NCI-H1694 treated with DMSO at 0.1 percent for 48 hours (cell line): ENCODE results near the gene STAB2.
"Not testable (repeated sequence)": the region's sequence is repeated elsewhere in the genome, so short reads cannot be mapped to it uniquely, and the experiment has no call there.

Experiments
- DNase-seq: peaks from one replicate; lab custom pipeline; 2025; lab: John Stamatoyannopoulos, UW

STAB2 gene

DNA sequence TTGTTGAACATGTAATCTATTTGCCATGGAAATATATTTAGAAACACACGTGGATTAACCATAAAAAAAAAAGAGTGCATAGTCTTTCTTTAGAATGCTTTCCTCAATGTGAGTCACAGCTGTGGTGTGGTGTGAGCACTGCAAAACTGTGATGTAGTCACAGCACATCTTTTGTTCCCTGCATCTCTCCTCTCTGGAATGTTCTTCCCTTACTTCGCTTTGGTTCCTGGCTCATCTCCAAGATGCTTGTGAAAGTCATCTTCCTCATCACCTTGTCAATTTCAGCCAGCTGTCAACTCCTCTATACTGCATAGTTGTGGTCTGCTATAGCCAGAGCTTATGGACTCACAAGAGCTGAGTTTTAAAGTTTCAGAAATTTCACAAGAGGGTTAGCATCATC lies 60.2 kb downstream of the STAB2 start:
- DNase-seq, result no peak

DNA sequence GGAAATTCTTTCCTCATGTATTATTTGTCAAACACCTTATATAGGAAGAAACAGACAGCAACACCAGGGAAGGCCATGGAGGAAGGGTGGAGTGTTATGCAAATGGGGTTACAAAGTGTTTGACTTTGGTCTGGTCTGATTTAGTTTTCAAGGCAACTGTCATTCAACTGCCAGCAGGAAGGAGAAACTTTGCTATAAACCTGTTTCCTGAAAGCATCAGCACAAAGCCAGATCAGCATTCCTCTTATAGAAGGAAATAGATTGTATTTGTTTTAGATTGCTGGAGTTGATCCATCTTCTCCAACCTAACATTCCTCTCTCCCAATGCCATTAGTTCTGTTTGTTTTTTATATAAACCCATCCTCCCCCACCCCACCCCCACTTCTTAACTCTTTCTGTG lies 65.7 kb downstream of the STAB2 start:
- no peak for DNase-seq

DNA sequence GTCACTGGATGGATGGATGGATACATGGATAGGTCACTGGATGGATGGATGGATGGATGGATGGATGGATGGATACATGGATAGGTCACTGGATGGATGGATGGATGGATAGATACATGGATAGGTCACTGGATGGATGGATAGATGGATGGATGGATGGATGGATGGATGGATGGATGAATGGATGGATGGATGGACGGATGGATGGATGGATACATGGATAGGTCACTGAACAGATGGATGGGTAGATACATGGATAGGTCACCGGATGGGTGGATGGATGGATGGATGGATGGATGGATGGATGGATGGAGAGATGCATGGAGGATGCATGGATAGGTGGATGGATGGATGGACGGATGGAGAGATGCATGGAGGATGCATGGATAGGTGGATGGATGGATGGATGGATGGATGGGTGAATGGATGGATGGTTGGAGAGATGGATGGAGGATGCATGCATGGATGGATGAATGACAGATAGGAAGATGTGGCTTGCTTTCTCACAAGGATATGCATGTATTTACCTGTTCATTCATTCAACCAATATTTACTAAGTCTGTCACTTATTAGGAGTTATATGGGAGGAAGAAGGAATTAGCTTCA lies 66.6 kb downstream of the STAB2 start:
- DNase-seq, result not testable (repeated sequence)

DNA sequence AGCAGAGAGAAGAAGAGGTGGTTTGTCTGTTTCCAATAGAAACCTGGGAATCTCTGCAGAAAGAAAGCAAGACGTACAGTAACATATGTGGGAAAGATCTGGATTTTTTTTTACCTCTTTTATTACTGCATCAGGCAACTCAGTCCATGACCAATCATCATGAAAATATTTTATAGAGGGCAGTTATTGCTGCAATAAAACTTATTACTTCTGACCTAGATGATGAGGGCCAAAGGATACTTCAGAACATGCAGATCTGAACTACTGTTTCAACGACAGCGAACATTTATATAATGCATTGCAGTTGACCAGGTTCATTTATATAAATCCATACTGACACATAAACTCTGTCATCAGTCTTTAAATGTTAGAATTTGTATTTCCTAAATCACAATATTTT lies 67.7 kb downstream of the STAB2 start:
- no peak for DNase-seq

DNA sequence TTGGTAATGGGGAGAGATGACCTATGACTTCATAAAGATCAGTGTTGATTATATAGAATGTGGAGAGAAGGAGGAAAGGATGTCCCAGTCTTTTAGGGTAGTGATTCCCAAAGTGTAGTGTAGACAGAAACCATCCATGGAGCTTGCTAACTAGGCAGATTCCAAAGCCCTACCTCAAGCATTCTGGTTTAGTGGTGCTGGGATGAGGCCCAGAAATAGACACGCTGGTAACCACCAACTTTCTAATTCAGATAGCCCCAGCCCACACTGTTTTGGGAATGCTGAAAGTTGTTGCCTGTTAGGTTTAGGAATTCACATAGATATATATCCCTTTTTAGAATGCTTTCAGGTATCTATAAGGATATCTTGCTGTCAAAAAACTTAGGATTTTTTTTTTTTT lies 69.2 kb downstream of the STAB2 start:
- DNase-seq, result no peak

DNA sequence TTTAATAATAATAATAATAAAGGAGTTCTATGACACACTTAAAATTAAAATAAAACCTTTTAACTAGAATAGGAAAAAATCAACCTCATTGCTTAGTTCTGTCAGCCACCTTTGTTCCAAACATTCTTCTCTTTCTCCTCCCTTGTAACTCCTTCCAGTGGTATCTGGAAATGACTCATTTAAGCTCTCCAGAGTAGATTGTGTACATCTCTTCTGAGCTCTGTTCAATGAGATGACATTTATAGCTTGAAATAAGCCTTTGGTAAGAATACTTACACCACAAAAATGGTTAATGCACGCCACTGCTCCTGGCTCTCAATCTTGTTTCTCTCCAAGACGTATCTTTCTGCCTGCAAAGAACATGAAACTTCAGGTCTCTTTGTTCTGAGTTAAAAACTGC lies 70.3 kb downstream of the STAB2 start:
- no peak for DNase-seq

DNA sequence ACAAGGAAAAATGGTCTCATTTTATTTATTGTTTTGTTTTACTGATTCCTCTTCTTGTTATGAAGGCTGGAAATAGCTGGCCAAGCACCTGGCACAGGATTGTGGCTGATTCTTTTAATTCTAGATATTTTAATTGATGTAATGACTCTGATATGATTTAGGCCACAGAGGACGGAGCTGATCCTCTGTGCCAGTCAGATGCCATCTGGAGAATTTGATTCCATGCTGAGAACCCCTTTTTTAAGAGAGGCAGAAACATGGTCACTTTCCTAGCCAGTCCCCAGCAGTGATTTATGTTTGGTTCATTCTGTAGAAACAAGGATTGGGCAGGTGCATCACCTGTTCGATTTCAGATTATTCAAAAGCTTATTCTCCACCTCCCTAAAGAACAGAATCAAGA lies 77.6 kb downstream of the STAB2 start:
- DNase-seq, result no peak

DNA sequence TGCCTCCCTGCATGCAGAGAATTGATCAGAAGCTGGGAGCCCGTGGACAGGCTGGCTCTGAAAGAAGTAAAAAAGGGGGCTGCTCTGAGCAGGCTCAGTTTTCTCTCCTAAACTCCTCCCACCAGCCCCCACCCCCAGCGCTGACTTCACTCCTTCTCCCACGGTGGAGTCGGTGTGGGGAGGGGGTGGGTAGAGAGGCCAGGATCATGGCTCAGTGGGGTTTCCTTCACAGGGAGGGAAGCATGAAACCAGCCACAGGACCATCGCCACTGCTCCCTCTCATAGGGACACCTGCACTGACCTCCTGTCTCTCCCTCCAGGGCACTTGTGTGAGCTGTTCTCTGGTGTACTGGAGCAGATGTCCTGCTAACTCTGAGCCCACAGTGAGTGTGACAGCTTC lies 78.9 kb downstream of the STAB2 start:
- DNase-seq, result no peak

DNA sequence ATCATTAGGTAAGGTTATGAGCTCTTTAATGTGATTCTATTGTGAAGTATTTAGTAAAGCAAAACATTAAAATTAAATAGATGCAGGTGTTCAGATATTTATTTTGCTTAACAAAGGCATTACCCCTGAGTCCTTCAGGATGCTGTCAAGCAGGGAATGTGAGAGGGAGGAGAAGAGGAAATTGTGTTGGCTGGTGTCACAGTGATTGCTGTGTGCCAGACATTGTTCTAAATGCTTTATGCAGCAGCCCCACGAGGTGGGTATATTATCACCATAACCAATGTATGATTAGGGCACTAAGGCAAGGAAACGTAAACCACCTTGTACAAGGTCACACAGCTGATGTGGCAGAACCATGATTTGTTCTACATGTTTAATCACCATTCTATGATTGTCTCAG lies 80.1 kb downstream of the STAB2 start:
- no peak for DNase-seq

DNA sequence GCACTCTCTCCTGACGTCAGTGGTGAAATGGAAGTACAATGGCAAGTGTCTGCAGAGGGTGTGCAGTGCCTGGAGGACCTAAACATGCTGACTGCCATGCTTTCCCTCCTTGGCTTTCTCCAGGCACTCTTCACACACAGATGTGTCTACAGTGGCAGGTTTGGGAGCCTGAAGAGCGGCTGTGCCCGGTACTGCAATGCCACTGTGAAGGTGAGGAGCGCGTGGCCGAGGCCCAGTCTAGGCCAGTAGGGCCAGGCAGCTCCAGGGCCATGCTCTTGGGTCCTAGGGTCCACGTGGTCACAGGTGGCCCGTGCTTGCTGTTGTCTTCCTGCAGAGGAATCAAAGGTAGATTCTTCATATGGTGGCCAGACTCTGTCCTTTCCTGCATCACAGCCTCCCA lies 81.4 kb downstream of the STAB2 start:
- no peak for DNase-seq

DNA sequence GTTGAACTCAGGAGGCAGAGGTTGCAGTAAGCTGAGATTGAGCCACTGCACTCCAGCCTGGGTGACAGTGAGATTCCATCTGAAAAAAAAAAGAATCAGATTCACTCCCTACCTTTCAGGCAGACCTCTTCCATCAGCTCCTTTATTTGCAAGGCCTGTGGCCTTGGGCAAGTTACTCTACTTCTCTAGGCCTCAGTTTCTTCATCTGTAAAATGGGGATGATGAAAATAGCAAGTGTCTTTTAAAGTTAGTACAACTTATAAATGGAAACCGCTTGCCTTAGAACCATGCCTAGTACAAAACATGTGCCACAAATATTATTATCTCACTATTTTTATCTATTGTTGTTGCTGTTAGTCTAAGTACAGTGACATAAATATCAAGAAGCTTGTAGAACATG lies 84.3 kb downstream of the STAB2 start:
- no peak for DNase-seq

DNA sequence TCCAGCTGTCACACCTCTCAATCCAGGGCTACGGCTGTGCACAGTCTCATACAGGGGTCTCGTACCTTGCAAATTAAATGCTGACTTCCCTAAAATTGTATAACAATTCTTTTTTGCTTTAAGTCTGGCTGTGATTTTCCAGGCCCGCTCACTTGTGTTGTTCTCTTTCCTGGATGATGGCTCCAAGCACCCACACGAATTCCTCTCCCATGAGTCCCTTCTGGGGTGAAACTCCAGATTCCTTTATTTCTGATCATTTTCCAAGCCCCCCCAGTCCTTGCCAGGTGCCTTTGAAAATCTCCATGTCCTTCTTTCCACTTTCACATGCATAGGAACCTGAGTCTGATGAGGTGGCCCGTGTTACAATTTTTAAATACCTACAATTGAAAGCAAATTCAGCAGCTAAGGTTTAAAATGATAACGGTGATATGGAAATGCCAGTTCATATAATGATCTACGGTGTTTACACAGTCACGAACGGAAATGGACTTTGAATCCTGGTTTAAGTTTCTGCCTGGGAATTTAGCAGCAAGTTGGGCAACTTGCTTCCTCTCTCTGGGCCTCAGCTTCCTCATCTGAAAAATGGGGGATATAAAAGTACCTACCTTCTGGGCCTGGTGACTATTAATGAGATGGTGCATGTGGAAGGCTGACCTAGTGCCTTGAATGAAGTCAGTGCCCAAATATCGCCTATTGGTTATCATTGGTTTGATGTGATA lies 85.5 kb downstream of the STAB2 start:
- no peak for DNase-seq

DNA sequence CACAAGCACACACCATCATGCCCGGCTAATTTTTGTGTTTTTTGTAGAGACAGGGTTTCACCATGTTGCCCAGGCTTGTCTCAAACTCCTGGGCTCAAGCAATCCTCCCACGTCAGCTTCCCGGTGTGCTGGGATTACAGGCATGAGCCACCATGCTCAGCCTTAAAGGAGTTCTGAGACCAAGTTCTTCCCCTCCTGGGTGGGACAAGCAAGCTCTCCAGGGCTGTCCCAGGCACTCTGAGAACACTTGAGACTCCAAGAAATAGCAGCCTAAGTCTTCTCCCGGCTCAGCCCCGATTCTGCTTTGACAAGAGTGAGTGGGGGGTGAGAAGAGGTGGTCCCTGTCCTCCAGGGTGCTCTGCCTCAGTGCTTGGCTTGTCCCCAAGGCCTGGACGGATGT lies 86.4 kb downstream of the STAB2 start:
- DNase-seq, result no peak

DNA sequence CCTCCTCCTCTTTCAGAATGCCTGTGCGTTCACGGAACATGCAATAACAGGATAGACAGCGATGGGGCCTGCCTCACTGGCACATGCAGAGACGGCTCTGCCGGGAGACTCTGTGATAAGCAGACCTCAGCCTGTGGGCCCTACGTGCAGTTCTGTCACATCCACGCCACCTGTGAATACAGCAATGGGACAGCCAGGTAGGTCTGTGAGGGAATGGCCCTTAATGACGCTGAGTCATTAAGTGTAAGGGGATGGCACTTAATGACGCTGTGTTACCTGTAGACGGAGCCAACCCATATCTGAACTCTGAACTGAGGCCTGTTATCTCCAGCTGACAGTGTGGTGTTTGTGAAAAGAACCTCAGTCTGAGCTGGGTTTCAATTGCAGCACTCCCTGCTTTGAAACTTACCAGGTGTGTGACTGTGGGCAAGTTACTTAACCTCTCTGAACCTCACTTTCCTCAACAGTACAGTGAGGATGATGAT lies 86.9 kb downstream of the STAB2 start:
- no peak for DNase-seq

DNA sequence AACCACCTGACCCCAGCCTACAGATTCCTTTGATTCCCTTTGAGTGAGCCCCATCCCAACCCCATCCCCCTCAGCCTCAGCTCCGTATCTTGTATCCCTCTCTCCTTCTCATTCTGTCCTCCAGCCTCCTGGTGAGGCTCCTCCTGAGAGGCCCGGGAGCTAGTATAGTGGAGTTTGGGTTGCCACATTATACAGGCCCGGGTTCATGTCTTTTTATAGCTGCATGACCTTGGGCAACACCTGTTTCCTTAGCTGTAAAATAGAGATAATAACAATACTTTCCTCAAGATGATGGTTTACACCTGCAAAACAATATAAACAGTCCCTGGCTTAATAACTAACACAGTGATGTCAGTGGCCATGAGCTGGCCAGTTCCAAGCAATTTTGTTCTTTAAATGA lies 89.8 kb downstream of the STAB2 start:
- DNase-seq, result no peak

DNA sequence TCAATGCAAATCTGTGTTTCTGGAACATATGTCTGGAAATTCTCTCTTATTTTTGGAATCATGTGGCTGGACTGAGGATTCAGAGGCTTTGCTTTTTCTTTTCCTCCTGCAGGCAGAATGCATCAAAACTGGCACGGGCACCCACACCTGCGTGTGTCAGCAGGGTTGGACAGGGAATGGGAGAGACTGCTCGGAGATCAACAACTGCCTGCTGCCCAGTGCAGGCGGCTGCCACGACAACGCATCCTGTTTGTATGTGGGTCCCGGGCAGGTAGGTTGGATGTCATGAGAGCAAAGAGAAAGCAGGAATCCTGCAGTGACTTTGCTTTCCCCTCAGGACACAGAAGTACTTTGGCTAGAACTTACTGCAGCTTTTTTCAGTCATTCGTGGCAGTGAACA lies 90.3 kb downstream of the STAB2 start:
- DNase-seq, result no peak

DNA sequence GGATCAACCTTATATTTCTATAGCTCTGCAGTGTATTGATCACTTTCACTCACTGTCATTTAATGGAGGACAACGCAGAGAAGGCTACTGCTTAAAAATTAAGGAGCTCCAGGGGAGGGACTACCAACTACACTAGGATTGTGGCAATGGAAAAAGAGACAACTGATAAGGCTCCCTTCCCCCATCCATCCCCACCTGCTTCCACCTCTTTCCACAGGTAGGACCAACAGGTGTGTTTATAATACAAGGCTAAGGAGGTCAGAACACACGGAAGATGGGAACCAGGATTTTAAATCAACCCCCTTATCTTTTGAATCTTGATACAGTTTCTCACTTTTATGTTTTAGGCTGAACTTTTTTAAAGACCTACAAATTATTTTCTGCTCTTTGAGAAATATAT lies 90.8 kb downstream of the STAB2 start:
- no peak for DNase-seq

DNA sequence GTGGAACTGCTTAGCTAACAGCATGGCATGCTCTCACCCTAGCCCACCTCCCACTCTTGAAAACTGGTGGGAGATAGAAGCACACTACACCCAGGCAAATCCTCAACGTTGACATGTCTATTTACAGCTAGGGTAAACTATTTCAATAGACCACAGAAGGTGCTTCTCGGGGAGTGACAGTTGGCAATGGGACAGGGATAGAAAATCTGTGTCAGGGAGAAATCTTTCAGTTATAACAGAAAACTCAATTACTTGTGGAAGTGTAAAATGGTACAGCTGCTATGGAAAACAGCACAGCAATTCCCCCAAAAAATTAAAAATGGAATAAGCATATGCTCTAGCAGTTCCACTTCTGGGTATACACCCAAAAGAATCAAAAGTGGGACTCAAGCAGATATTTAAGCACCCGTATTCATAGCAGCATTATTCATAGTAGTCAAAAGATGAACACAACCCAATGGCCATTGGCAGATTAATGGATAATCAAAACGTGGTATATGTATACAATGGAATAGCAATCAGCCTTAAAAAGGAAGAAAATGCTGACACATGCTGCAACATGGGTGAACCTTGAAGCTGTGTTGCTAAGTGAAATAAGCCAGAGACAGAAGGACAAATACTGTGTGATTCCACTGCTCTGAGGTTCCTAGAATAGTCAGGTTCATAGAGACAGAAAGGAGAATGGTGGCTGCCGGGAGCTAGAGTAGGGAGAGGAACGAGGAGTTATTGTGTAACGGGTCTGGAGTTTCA lies 92.5 kb downstream of the STAB2 start:
- peak; percentile 60 for DNase-seq

DNA sequence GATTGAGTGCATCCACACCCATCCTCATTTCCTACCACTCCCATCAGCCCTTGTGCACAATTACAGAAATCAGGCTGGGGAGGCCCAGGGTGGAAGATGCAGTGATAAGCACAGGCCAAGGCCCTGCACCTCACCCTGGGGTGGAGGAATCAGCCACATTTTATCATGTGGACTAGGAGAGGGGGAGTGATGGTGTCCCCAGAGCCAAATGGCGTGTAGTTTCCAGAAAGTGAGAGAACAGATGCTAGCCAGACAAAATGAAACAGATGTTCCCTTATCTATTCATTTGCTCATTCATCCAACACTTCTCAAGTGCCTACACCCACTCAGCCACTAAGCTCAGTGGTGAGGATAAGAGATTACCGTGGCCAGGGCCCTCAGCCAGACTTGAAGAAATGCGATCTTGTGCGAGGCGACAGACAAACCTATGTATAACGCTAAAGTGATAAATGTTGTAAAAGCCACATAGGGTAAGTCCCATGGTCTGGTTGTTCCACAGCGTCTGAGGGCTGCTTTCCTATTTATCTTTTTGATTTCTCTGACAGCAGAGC lies 93.6 kb downstream of the STAB2 start:
- DNase-seq, result peak; percentile 94

DNA sequence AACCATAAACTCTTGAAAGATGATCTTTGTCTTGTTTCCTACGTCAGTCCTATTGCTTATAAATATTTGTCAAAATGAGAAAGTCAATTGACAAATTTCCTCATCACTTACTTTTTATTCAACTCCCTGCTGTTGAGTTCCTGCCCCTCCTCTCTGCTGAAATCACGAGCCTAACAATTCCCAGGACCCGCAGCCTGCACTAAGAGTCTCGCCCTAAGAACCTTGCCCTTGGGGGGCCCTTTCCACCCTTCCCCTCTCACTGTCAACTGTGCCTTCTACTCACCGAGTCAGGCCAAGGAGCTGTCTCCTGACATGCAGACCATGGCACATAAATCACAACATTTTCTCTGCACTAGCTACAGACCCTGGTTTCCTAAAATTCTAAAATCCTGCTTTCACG lies 99.0 kb downstream of the STAB2 start:
- DNase-seq, result no peak

DNA sequence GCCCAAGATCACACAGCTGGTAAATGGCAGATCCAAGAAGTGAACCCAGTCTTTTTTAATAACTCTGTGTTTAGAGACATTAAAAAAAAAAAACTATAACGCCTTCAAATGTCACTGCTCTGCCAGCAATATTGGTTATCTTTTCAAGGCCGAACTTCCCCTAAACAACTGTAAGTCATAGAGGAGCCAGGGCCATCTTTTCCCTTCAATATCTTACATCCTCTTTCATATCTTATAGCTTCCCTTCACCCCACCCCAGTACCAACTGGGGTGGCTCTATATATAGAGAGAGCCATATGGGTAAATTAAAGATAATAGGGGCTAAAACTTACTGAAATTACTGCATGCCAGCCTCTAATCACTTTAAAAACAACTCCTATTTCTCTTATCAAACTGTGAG lies 100.2 kb downstream of the STAB2 start:
- DNase-seq, result no peak

DNA sequence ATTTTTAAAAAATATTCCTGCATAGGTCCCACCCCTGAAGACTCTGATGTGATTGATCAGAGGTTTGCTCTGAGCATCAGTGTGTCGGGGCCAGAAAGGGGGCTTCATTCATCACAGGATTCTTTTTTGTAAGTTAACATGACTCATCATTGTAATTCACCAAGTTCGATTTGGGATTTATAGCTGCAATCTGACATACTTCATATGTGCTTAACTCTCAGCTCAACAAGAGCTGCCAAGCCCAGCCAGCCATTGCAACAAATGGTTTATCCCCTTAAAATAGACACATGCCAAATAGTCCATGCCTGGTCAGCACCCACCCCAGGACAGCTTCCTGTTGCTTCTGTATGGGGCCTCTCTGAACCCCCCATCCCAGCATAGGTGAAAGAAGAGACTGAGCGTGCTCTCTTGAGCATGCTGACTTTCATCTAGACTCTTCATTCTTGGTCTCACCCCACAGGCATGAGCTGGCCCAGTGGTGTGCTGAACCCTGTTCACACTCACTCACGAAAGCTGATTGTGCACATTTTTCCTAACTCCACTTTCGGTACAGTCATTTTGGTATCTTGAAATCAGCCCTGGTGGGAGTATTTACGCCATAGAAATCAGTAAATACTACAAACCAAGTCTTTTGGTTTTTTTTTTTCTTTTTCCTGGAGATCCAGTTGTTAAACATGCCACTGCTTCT lies 101.4 kb downstream of the STAB2 start:
- DNase-seq, result no peak
